Activated CD4-positive, alpha-beta T cell treated with anti-CD3 and anti-CD28 coated beads, Interleukin-2, amount 10 ng/mL, durations not matched to agents 7 days and 5 days (primary cell): ENCODE data around the gene TCP10L. TPM values are rescaled to one million over a fixed set of nuclear protein-coding genes. Genes with fewer than 3 reads are reported as not detected.

Source experiments
- CTCF ChIA-PET: fragments of 350-600 bp; sonication (Branson Sonifier 250); formaldehyde crosslinking; loops from one replicate; lab custom pipeline; 2021; ENCODE audit warnings: antibody characterized with exemption; lab: Charles Lee
- POLR2A ChIA-PET: fragments of 350-600 bp; sonication (Branson Sonifier 250); formaldehyde crosslinking; loops from one replicate; lab custom pipeline; 2021; ENCODE audit warnings: antibody characterized with exemption; lab: Charles Lee
- DNase-seq: peaks from one replicate; pipeline ENCODE4 v3.0.0-alpha.2; 2020
- H3K27ac Mint-ChIP-seq: one replicate; pipeline ENCODE4 v1.8.0; 2021; ENCODE audit warnings: mild to moderate bottlenecking, moderate library complexity, mixed read lengths
- H3K27me3 Mint-ChIP-seq: one replicate; pipeline ENCODE4 v1.8.0; 2021; ENCODE audit warnings: mixed read lengths
- H3K36me3 Mint-ChIP-seq: one replicate; pipeline ENCODE4 v1.8.0; 2021; ENCODE audit warnings: low read depth, mixed read lengths
- H3K4me1 Mint-ChIP-seq: one replicate; pipeline ENCODE4 v1.8.0; 2021; ENCODE audit warnings: mixed read lengths
- H3K4me3 Mint-ChIP-seq: one replicate; pipeline ENCODE4 v1.8.0; 2021; ENCODE audit warnings: mild to moderate bottlenecking, moderate library complexity, mixed read lengths
- H3K9me3 Mint-ChIP-seq: one replicate; pipeline ENCODE4 v1.8.0; 2021; ENCODE audit warnings: mixed read lengths
- total RNA-seq, 2 experiments: library from RNA; stranded (reverse); gene quantifications; one replicate each; pipeline ENCODE4 v1.2.3, GENCODE V29; 2021

The TCP10L gene
- total RNA-seq, 2 experiments from 2014 or later = 0.71 to 0.72 TPM

DNA sequence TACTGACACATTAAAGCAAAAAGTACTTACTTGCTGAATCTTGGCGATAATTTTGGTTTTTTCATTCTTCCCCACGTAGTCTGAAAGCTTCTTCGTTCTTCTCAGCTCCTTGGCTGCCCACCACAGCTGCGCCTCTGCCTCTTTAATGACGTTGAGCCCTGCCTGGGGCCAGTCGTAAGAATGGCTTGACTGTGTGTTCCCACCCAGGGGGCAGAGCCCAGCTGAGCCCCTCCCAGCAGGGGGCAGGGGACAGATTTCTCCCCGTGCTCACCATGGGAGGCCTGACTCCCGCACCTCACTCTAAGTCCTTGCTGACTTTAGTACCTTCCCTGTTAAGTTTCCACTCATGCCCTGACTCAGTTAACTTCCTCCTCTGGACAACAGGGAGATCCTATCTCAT lies 17.8 kb upstream of the TCP10L start:
- CTCF ChIA-PET = no interaction called here
- Mint-ChIP-seq H3K27ac (no peak overlapping the region), H3K36me3 (peaks cover 29% of the 10 kb centered on the region), H3K4me1 (peaks cover 2% of the 10 kb centered on the region), H3K4me3 (no peak overlapping the region), H3K9me3 (no peaks in the 10 kb centered on the region), H3K27me3 (no peaks in the 10 kb centered on the region)
- DNase-seq = no peak
- POLR2A ChIA-PET = no interaction called here

DNA sequence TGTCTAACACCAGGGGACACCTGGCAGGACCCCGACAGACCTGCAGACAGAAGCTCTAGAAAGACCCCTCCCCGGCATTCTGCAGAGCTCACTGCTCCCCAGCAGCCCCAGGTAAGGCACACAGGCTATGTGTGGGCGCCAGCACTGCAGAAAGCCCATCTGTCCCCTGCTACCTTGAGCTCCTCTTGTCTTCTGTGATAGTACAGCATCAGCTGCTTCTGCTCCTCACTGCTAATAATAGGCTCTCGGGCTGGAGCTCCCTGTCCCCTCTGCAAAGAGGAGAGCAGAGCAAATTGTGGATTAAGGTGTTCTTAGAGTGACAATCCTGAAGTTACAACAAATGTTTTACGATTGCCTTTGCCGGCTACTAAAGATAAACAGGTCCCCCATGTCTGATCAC lies 16.8 kb upstream of the TCP10L start:
- no peak for DNase-seq
- peaks cover 25% of the 10 kb centered on the region for H3K36me3 Mint-ChIP-seq
- ChIA-PET POLR2A (interaction anchor here (0.6 kb wide), 1 partner anchor 170 kb away, joined by 3 read pairs; the partner anchor contains the start of gene PAXBP1), CTCF (interaction anchor here (1.2 kb wide), 1 partner anchor 18 kb away, joined by 4 read pairs; no protein-coding TSS in a partner anchor)
- no peaks in the 10 kb centered on the region for H3K9me3 Mint-ChIP-seq
- no peak overlapping the region for H3K27ac Mint-ChIP-seq
- H3K4me1 Mint-ChIP-seq = peaks cover 2% of the 10 kb centered on the region
- no peaks in the 10 kb centered on the region for H3K27me3 Mint-ChIP-seq
- no peak overlapping the region for H3K4me3 Mint-ChIP-seq

- Mint-ChIP-seq H3K9me3 (no peaks in the 10 kb centered on the region), H3K36me3 (peaks cover 15% of the 10 kb centered on the region), H3K27ac (no peak overlapping the region), H3K27me3 (no peaks in the 10 kb centered on the region), H3K4me1 (peaks cover 12% of the 10 kb centered on the region), H3K4me3 (no peak overlapping the region)
- CTCF ChIA-PET = interaction anchor here (0.6 to 2.0 kb wide), 2 partner anchors 13 to 17 kb away, joined by 3 to 15 read pairs; partner anchors contain the start of gene CFAP298
- no peak for DNase-seq
- POLR2A ChIA-PET = no interaction called here
Measured at GRCh38 chr21:32599526-32599925, 14.2 kb upstream of the TCP10L start.

- H3K4me1 Mint-ChIP-seq = peaks cover 12% of the 10 kb centered on the region
- no peak for DNase-seq
- H3K9me3 Mint-ChIP-seq = no peaks in the 10 kb centered on the region
- no peak overlapping the region for H3K27ac Mint-ChIP-seq
- ChIA-PET CTCF (no interaction called here), POLR2A (no interaction called here)
- peaks cover 13% of the 10 kb centered on the region for H3K36me3 Mint-ChIP-seq
- H3K4me3 Mint-ChIP-seq = no peak overlapping the region
- H3K27me3 Mint-ChIP-seq = no peaks in the 10 kb centered on the region
Measured at GRCh38 chr21:32599091-32599490, 13.8 kb upstream of the TCP10L start.

- Mint-ChIP-seq H3K4me3 (no peak overlapping the region), H3K27ac (peak overlapping the region; percentile 50), H3K27me3 (no peaks in the 10 kb centered on the region), H3K9me3 (no peaks in the 10 kb centered on the region), H3K4me1 (peaks cover 12% of the 10 kb centered on the region), H3K36me3 (peaks cover 1% of the 10 kb centered on the region)
- CTCF ChIA-PET = interaction anchor here (0.7 kb wide), 2 partner anchors 338 to 1215 kb away, joined by 3 to 5 read pairs; no protein-coding TSS in a partner anchor
- DNase-seq = no peak
- POLR2A ChIA-PET = no interaction called here
Measured at GRCh38 chr21:32597205-32597604, 11.9 kb upstream of the TCP10L start.

DNA sequence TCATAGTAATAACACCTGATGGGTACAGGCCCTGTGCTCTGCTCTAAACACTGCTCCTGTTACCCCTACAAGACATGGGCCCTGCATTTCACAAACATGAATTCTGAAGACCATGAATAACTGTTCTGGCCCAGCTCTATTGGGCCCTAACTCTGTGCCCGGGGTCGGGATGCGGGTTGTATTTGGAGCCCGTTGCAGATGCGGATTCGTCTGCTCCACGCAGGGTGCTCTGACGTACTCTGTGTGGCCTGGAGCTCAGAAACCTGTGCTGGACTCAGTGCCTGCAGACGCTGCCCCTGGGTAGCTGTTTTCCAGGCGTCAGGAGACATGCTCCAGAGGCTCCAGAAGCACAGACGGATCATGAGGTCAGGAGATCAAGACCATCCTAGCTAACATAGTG lies 10.1 kb upstream of the TCP10L start:
- peaks cover 12% of the 10 kb centered on the region for H3K4me1 Mint-ChIP-seq
- no peak for DNase-seq
- no peaks in the 10 kb centered on the region for H3K27me3 Mint-ChIP-seq
- CTCF ChIA-PET = no interaction called here
- H3K9me3 Mint-ChIP-seq = no peaks in the 10 kb centered on the region
- H3K4me3 Mint-ChIP-seq = no peak overlapping the region
- POLR2A ChIA-PET = no interaction called here
- H3K36me3 Mint-ChIP-seq = no peaks in the 10 kb centered on the region
- H3K27ac Mint-ChIP-seq = no peak overlapping the region

DNA sequence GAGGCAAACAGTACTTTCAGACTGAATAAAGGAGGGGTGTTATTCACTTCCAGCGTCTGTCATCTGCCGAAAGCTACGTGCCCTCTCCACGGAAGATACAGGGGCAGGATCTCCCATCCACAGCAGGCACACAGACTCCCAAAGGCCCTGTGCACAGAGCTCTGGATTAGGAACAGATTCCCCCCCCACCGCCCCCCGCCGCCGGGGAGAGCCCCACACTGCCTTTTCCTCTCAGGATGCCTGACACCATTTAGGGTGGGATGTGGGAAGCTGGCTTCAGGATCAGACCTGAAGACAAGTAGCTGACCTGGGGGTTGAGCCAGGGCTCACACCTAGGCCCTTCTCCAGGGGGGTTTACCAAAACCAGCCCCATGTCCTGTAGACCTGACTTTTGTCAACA lies 8.4 kb upstream of the TCP10L start:
- no peak overlapping the region for H3K27ac Mint-ChIP-seq
- ChIA-PET CTCF (no interaction called here), POLR2A (no interaction called here)
- no peak overlapping the region for H3K4me3 Mint-ChIP-seq
- no peak for DNase-seq
- H3K9me3 Mint-ChIP-seq = no peaks in the 10 kb centered on the region
- H3K36me3 Mint-ChIP-seq = no peaks in the 10 kb centered on the region
- peaks cover 10% of the 10 kb centered on the region for H3K4me1 Mint-ChIP-seq
- H3K27me3 Mint-ChIP-seq = no peaks in the 10 kb centered on the region

- H3K4me3 Mint-ChIP-seq = no peak overlapping the region
- DNase-seq = no peak
- no peaks in the 10 kb centered on the region for H3K36me3 Mint-ChIP-seq
- no peaks in the 10 kb centered on the region for H3K9me3 Mint-ChIP-seq
- H3K27me3 Mint-ChIP-seq = no peaks in the 10 kb centered on the region
- CTCF ChIA-PET = no interaction called here
- POLR2A ChIA-PET = no interaction called here
- H3K27ac Mint-ChIP-seq = no peak overlapping the region
- peaks cover 10% of the 10 kb centered on the region for H3K4me1 Mint-ChIP-seq
Measured at GRCh38 chr21:32592929-32593502, 7.7 kb upstream of the TCP10L start.

DNA sequence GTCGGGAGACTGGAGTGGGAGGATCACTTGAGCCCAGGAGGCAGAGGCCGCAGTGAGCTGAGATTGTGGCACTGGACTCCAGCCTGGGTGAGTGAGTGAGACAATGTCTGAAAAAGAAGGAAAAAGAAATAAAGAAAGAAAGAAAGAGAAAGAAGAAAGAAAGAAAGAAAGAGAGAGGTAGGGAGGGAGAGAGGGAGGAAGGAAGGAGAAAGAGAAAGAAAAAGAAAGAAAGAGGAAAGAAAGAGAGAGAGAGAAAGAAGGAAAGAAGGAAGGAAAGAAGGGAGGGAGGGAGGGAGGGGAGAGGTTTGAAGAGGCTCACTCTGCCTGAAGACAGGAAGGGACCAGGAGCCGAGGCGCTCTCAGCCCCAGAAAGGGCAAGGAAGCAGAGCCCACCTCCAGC lies 4.8 kb upstream of the TCP10L start:
- CTCF ChIA-PET = interaction anchor here (0.6 kb wide), 1 partner anchor 501 kb away, joined by 3 read pairs; no protein-coding TSS in a partner anchor
- Mint-ChIP-seq H3K4me1 (no peaks in the 10 kb centered on the region), H3K27me3 (no peaks in the 10 kb centered on the region), H3K27ac (no peak overlapping the region), H3K36me3 (no peaks in the 10 kb centered on the region), H3K4me3 (no peak overlapping the region), H3K9me3 (no peaks in the 10 kb centered on the region)
- POLR2A ChIA-PET = no interaction called here
- DNase-seq = no peak

- no peaks in the 10 kb centered on the region for H3K27me3 Mint-ChIP-seq
- POLR2A ChIA-PET = no interaction called here
- no peaks in the 10 kb centered on the region for H3K36me3 Mint-ChIP-seq
- CTCF ChIA-PET = interaction anchor here (1.9 to 2.0 kb wide), 2 partner anchors 13 to 18 kb away, joined by 5 to 8 read pairs; no protein-coding TSS in a partner anchor
- peaks cover 3% of the 10 kb centered on the region for H3K4me1 Mint-ChIP-seq
- H3K9me3 Mint-ChIP-seq = no peaks in the 10 kb centered on the region
- H3K27ac Mint-ChIP-seq = no peak overlapping the region
- H3K4me3 Mint-ChIP-seq = no peak overlapping the region
- no peak for DNase-seq
Measured at GRCh38 chr21:32587651-32588050, 2.3 kb upstream of the TCP10L start.

GRCh38 chr21:32587120-32587519 lies 1.8 kb upstream of the TCP10L start:
- no peak for DNase-seq
- peaks cover 3% of the 10 kb centered on the region for H3K4me1 Mint-ChIP-seq
- CTCF ChIA-PET = no interaction called here
- POLR2A ChIA-PET = no interaction called here
- no peaks in the 10 kb centered on the region for H3K27me3 Mint-ChIP-seq
- no peak overlapping the region for H3K27ac Mint-ChIP-seq
- H3K9me3 Mint-ChIP-seq = no peaks in the 10 kb centered on the region
- no peaks in the 10 kb centered on the region for H3K36me3 Mint-ChIP-seq
- no peak overlapping the region for H3K4me3 Mint-ChIP-seq

DNA sequence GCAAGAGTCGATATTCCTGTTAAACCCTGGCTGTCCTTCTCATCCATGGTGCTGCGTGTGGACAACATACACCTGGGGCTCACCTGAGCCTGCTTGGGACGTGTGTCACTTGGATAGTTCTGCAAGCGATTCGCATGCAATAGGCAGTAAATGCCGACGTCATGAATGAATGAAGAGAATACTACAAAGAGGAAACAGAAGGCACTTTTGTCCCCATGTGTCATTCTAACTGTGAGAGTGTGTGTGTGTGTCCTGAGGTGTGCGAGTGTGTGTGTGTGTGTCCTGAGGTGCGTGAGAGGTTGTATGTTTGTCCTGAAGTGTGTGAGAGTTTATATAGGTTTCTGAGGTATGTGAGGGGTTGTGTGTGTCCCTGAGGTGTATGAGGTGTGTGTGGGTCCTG lies 647 bp upstream of the TCP10L start:
- no peak for DNase-seq
- ChIA-PET POLR2A (no interaction called here), CTCF (no interaction called here)
- Mint-ChIP-seq H3K27me3 (no peaks in the 10 kb centered on the region), H3K4me3 (no peak overlapping the region), H3K27ac (no peak overlapping the region), H3K4me1 (peaks cover 3% of the 10 kb centered on the region), H3K36me3 (no peaks in the 10 kb centered on the region), H3K9me3 (no peaks in the 10 kb centered on the region)

DNA sequence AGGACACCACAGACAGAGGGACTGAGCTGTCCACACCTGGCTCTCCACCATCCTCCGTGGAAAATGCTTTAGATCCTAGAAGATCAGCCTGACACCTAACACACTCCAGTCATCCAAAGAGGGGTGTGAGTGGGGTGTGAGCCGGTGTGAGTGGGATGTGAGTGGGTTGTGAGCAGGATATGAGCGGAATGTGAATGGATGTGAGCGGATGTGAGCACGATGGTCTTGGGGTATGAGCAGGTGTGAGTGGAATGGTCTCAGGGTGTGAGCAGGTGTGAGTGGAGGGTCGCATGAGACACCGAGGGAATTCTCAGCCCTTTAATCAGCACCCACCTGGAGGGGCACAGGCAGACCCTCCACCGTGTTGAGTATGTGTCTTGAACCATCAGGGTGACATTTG lies 851 bp downstream of the TCP10L start:
- H3K27ac Mint-ChIP-seq = no peak overlapping the region
- DNase-seq = no peak

DNA sequence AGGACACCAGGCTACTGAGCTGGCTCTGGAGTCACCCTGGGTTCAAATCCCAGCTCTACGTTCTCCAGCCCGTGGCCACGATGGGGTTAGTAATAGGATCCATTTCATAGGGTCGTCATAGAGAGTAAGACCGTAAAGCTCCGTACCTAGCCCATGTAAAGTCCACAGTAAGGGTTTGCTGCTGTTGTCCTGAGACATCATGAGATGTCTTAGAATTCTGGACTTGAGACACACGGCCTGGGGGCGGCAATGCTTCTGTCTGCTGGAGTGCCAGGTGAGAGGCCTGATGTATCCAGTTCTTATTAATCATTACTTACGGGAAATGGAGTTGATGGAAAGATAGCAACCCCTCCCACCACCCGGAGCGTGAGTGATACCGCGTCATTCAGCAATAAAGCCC lies 3.6 kb downstream of the TCP10L start:
- POLR2A ChIA-PET = no interaction called here
- no peaks in the 10 kb centered on the region for H3K36me3 Mint-ChIP-seq
- H3K27me3 Mint-ChIP-seq = no peaks in the 10 kb centered on the region
- no peak overlapping the region for H3K4me3 Mint-ChIP-seq
- DNase-seq = no peak
- CTCF ChIA-PET = no interaction called here
- peaks cover 3% of the 10 kb centered on the region for H3K4me1 Mint-ChIP-seq
- no peaks in the 10 kb centered on the region for H3K9me3 Mint-ChIP-seq
- H3K27ac Mint-ChIP-seq = no peak overlapping the region

More for the DNA sequence above, 851 bp downstream of the TCP10L start:
- H3K9me3 Mint-ChIP-seq = no peaks in the 10 kb centered on the region
- H3K27me3 Mint-ChIP-seq = no peaks in the 10 kb centered on the region
- no peak overlapping the region for H3K4me3 Mint-ChIP-seq
- no peaks in the 10 kb centered on the region for H3K36me3 Mint-ChIP-seq
- CTCF ChIA-PET = interaction anchor here (1.1 to 1.5 kb wide), 2 partner anchors 17 to 74 kb away, joined by 3 to 4 read pairs; no protein-coding TSS in a partner anchor
- H3K4me1 Mint-ChIP-seq = peaks cover 3% of the 10 kb centered on the region
- POLR2A ChIA-PET = no interaction called here
